Measurements from ENCODE around the gene EVL. TPM values are rescaled to one million over a fixed set of nuclear protein-coding genes. Genes with fewer than 3 reads are reported as not detected.

EVL gene
- total RNA-seq, 1 donor from 2014 or later: 159 TPM

DNA sequence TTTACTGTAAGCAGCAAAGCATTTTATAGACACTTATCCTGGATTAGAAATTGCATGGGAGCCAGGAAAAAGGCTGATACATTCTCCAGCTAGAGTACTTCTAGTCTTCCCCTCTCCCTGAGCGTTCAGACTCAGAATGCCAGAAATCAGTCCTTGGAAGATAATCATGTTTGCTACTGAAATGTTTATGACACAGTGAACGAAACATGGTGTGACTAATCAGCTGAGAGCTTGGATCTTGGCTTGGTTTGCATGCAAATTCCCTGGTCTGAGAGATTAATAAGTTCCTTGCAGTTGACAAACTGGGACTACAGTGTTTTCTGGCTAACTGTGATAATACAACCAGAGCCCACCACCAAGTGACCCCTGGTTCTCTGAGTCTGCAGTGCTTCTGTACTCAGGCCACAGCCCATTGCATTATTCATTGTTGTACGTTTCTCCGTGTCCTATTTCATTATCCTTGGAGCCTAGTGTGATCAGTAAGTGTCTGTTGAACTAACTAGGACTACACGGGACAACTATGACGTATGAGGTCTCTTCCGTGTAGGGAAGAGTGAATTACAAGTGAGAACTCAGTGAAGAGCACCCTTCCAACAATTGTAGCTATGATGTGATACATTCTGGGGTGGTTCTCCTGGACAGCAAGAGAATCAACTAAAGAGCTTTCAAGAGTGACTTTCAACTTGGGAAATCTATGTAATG is 34.6 kb upstream of the EVL start:
- H3K4me3 Mint-ChIP-seq: no peak overlapping the region
- H3K36me3 Mint-ChIP-seq: peaks cover 8% of the 10 kb centered on the region
- no peak overlapping the region for H3K27ac Mint-ChIP-seq
- DNase-seq (ENCODE audit: extremely low spot score, unreplicated experiment): no peak
- no peaks in the 10 kb centered on the region for H3K9me3 Mint-ChIP-seq
- H3K27me3 Mint-ChIP-seq: no peaks in the 10 kb centered on the region
- peaks cover 23% of the 10 kb centered on the region for H3K4me1 Mint-ChIP-seq (ENCODE audit: unreplicated experiment)
- TF ChIP-seq, protein P1, sequence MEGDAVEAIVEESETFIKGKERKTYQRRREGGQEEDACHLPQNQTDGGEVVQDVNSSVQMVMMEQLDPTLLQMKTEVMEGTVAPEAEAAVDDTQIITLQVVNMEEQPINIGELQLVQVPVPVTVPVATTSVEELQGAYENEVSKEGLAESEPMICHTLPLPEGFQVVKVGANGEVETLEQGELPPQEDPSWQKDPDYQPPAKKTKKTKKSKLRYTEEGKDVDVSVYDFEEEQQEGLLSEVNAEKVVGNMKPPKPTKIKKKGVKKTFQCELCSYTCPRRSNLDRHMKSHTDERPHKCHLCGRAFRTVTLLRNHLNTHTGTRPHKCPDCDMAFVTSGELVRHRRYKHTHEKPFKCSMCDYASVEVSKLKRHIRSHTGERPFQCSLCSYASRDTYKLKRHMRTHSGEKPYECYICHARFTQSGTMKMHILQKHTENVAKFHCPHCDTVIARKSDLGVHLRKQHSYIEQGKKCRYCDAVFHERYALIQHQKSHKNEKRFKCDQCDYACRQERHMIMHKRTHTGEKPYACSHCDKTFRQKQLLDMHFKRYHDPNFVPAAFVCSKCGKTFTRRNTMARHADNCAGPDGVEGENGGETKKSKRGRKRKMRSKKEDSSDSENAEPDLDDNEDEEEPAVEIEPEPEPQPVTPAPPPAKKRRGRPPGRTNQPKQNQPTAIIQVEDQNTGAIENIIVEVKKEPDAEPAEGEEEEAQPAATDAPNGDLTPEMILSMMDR (conservative IDR thresholded peaks at IDR 0.05): no peak

DNA sequence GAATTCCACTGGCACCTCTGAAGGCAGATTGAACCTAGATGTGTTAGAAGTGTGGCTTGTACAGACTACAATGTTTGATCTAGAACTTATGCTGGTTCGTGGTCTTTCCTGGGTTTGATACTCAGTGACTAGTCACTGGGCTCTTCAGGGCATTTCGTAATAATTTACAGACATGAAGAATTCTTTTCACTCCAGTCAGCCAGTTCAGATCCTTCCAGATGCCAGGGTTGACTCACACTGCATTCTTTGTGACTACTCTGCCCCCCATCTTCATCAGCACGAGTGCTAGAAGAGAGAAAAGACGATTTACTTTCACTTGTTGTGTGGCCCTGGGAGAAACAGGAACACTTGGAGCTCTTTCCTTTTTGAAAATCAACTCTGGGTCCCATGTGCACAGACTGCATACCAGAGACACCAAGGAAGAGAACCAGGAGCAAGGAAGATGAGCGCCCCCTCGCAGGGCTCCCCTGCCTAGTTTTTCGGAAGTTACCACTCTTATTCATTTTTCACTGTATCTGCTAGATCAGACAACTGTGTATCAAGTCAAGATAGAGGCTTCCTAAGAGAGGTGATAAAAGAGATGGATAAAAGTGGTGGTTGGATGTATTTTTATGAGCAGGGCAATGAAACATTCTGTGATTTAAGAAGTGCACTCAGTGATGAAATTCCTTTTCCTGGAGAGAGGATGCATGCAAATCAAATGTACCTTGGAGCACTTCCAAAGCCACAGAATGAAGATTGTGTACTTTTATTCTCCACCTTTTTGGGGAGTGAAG is 33.5 kb upstream of the EVL start:
- peak overlapping the region; percentile 44 for H3K4me3 Mint-ChIP-seq

DNA sequence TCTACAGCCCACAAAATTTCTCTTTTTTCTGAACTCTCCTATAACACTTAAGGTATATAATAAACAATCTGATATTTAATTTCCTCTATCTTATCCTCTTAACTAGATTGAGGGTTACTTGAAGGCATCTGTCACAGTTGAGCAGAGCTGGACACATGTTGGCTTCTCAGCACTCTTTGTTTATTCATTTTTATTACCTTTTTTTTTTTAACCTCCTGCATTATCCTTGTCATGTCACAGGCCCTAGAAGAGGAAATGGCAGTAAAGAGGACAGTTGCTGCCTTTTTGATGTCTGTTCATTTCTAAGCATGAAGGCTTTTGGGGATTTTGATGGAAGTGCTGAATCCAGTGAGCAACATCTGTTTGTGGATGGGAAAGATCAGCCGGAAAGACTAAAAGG is 32.5 kb upstream of the EVL start:
- peaks cover 30% of the 10 kb centered on the region for H3K4me1 Mint-ChIP-seq (ENCODE audit: unreplicated experiment)
- no peak for DNase-seq (ENCODE audit: extremely low spot score, unreplicated experiment)
- TF ChIP-seq, protein P1 (conservative IDR thresholded peaks at IDR 0.05): no peak
- H3K27ac Mint-ChIP-seq: no peak overlapping the region
- H3K36me3 Mint-ChIP-seq: peaks cover 8% of the 10 kb centered on the region
- H3K27me3 Mint-ChIP-seq: no peaks in the 10 kb centered on the region
- H3K4me3 Mint-ChIP-seq: no peak overlapping the region
- no peaks in the 10 kb centered on the region for H3K9me3 Mint-ChIP-seq

More for the DNA sequence above, 33.5 kb upstream of the EVL start:
- H3K27me3 Mint-ChIP-seq: no peaks in the 10 kb centered on the region
- no peak for DNase-seq (ENCODE audit: extremely low spot score, unreplicated experiment)
- no peaks in the 10 kb centered on the region for H3K9me3 Mint-ChIP-seq
- peak overlapping the region; percentile 83 for H3K27ac Mint-ChIP-seq
- H3K4me1 Mint-ChIP-seq (ENCODE audit: unreplicated experiment): peaks cover 23% of the 10 kb centered on the region
- H3K36me3 Mint-ChIP-seq: peaks cover 8% of the 10 kb centered on the region
- TF ChIP-seq, protein P1 (conservative IDR thresholded peaks at IDR 0.05): no peak

DNA sequence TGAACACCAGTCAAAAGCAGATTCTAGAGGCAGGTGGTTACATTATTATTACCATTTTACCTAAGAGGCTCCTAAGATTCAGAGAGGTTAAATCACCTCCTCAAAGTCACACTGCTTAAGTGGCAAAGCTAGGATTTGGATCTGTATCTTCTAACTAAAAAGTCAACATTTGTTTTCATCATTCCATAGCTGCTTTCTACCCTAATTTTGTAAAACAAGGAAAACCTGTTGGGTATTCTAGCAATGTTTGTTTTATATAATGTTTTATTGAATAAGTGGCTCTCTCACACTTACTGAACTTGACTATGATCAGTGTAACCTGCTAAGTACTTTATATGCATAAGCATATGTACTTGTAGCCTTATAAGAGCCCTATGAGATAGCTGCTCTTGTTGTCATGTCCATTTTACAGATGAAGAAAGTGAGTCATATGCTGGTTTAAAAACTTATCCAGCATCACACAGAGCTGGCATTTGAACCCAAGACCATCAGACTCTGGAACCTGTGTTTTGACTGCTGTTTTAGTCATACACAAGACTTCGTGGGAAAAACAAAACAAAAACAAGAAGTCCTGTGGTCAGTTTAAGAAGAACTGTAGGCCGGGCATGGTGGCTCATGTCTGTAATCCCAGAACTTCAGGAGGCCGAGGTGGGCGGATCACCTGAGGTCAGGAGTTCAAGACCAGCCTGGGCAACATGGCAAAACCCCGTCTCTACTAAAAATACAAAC is 31.7 kb upstream of the EVL start:
- TF ChIP-seq, protein P1 (conservative IDR thresholded peaks at IDR 0.05): no peak
- Mint-ChIP-seq H3K27ac (no peak overlapping the region), H3K36me3 (peaks cover 5% of the 10 kb centered on the region), H3K4me3 (no peak overlapping the region), H3K27me3 (no peaks in the 10 kb centered on the region), H3K9me3 (no peaks in the 10 kb centered on the region), H3K4me1 (ENCODE audit: unreplicated experiment) (peaks cover 33% of the 10 kb centered on the region)
- no peak for DNase-seq (ENCODE audit: extremely low spot score, unreplicated experiment)

DNA sequence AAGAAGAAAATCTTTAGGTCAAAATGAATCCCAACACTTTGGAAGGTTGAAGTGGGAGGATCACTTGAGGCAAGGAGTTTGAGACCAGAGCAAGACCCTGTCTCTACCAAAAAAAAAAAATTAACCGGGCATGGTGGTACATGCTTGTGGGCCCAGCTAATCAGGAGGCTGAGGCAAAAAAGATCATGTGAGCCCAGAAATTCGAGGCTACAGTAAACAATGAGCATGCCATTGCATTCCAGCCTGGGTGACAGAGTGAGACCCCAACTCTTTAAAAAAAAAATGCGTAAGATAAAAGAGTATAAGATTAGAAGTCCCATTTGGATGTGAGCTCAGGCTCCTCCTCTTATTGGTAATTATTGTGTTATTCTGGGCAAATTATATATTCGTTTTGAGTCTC is 30.8 kb upstream of the EVL start:
- DNase-seq (ENCODE audit: extremely low spot score, unreplicated experiment): no peak
- peaks cover 5% of the 10 kb centered on the region for H3K36me3 Mint-ChIP-seq
- H3K9me3 Mint-ChIP-seq: no peaks in the 10 kb centered on the region
- peak overlapping the region; percentile 41 for H3K27ac Mint-ChIP-seq
- no peak overlapping the region for H3K4me3 Mint-ChIP-seq
- H3K4me1 Mint-ChIP-seq (ENCODE audit: unreplicated experiment): peaks cover 34% of the 10 kb centered on the region
- TF ChIP-seq, protein P1 (conservative IDR thresholded peaks at IDR 0.05): no peak
- no peaks in the 10 kb centered on the region for H3K27me3 Mint-ChIP-seq

All from type B pancreatic cell (in vitro differentiated cells).